SK-N-SH treated with all-trans-retinoic acid at 6 μM for 48 hours (cell line): ENCODE measurements around the gene SLC15A2.

Source experiments
- ARNTL ChIP-seq: fragments of 450-650 bp; formaldehyde crosslinking; IDR thresholded peaks from 2 replicates; pipeline ENCODE4 v1.5.0; 2020; ENCODE audit warnings: low read depth, mild to moderate bottlenecking, moderate library complexity, borderline replicate concordance
- CREB5 ChIP-seq: fragments of 250-450 bp; sonication (Bioruptor Pico); IDR thresholded peaks from 2 replicates; pipeline ENCODE4 v1.5.1; 2020; ENCODE audit warnings: low read depth, mild to moderate bottlenecking, moderate library complexity
- ESRRG ChIP-seq: fragments of 250-450 bp; sonication (Bioruptor Pico); IDR thresholded peaks from 2 replicates; pipeline ENCODE4 v1.6.1; 2021; ENCODE audit warnings: mild to moderate bottlenecking
- GLIS3 ChIP-seq: fragments of 250-450 bp; sonication (Bioruptor Pico); IDR thresholded peaks from 2 replicates; pipeline ENCODE4 v1.5.0; 2020; ENCODE audit warnings: mild to moderate bottlenecking, moderate library complexity
- OSR1 ChIP-seq: fragments of 250-450 bp; sonication (Bioruptor Pico); IDR thresholded peaks from 2 replicates; pipeline ENCODE4 v1.8.0; 2022; ENCODE audit warnings: moderate library complexity, mild to moderate bottlenecking, inconsistent platforms
- PATZ1 ChIP-seq: fragments of 250-450 bp; sonication (Bioruptor Pico); IDR thresholded peaks from 2 replicates; pipeline ENCODE4 v1.8.0; 2020; ENCODE audit warnings: mild to moderate bottlenecking, moderate library complexity, borderline replicate concordance
- PPARA ChIP-seq: fragments of 250-450 bp; sonication (Bioruptor Pico); IDR thresholded peaks from 2 replicates; pipeline ENCODE4 v1.5.0; 2020; ENCODE audit warnings: mild to moderate bottlenecking, borderline replicate concordance
- TSHZ2 ChIP-seq: fragments of 250-450 bp; sonication (Bioruptor Pico); IDR thresholded peaks from 2 replicates; pipeline ENCODE4 v1.5.0; 2020; ENCODE audit warnings: mild to moderate bottlenecking, moderate library complexity
- ZFP3 ChIP-seq: fragments of 250-450 bp; sonication (Bioruptor Pico); IDR thresholded peaks from 2 replicates; pipeline ENCODE4 v1.5.0; 2020; ENCODE audit warnings: mild to moderate bottlenecking, moderate library complexity
- ZFP30 ChIP-seq: fragments of 450-650 bp; formaldehyde crosslinking; IDR thresholded peaks from 2 replicates; pipeline ENCODE4 v1.5.0; 2022; ENCODE audit warnings: mild to moderate bottlenecking, moderate library complexity
- ZNF565 ChIP-seq: fragments of 450-650 bp; formaldehyde crosslinking; conservative IDR thresholded peaks from 2 replicates; pipeline ENCODE4 v1.5.0; 2020; ENCODE audit warnings: low read depth, mild to moderate bottlenecking, moderate library complexity
- TF ChIP-seq, protein P1 (sequence below): fragments of 250-450 bp; sonication (Bioruptor Pico); IDR thresholded peaks from 2 replicates; pipeline ENCODE4 v1.8.0; 2021; ENCODE audit warnings: low read depth, mild to moderate bottlenecking, moderate library complexity, borderline replicate concordance

DNA sequence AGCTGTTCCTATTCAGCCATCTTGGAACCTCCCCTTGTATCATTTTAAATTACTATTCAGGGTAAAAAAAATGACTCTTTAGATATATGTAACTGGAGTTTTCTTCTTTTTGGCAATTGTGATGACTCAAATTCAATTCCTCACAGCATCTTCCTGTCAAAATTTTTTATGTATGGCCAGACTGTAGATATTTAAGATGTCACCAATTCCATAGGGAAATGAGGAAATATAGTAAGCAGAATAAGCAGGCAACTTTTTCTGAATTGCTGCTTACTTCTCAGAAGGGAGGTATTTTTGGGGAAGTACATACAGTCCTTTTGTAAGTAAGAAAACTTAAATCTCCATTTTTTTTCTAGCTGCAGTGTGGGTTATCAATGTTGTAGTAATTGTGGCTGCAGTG lies 30.4 kb upstream of the SLC15A2 start:
- TF ChIP-seq OSR1 (CRISPR knock-in tag) (no peak), ESRRG (CRISPR knock-in tag) (no peak), ZFP3 (no peak), ZFP30 (CRISPR knock-in tag) (no peak), PATZ1 (no peak), GLIS3 (CRISPR knock-in tag) (no peak), ARNTL (CRISPR knock-in tag) (no peak), CREB5 (CRISPR knock-in tag) (no peak), TSHZ2 (no peak), PPARA (CRISPR knock-in tag) (no peak), ZNF565 (CRISPR knock-in tag) (no peak)
- TF ChIP-seq, protein P1, sequence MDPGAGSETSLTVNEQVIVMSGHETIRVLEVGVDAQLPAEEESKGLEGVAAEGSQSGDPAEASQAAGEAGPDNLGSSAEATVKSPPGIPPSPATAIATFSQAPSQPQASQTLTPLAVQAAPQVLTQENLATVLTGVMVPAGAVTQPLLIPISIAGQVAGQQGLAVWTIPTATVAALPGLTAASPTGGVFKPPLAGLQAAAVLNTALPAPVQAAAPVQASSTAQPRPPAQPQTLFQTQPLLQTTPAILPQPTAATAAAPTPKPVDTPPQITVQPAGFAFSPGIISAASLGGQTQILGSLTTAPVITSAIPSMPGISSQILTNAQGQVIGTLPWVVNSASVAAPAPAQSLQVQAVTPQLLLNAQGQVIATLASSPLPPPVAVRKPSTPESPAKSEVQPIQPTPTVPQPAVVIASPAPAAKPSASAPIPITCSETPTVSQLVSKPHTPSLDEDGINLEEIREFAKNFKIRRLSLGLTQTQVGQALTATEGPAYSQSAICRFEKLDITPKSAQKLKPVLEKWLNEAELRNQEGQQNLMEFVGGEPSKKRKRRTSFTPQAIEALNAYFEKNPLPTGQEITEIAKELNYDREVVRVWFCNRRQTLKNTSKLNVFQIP (CRISPR knock-in tag): no peak
